ENCODE data around the gene URI1.

DNA sequence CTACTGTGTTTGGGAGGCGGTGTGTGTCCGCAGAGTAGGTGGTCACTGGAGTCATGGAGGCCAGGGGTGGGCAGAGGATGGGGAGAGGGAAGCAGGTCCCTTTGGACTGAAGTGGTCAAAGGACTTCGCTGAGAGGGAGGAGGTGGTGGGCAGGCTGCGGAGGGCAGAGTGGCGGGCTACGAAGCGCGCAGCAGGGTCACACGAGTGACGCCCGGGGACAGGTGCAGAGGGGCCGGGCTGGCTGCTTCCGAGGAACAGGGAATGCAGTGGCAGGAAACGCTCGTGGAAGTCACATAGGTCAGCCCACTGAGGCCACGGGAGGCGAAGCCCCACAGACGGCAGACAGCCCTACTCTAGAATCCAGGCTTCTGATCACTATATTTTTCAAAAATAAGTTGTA, 111.5 kb downstream of the URI1 start:
- TF ChIP-seq, protein P1, sequence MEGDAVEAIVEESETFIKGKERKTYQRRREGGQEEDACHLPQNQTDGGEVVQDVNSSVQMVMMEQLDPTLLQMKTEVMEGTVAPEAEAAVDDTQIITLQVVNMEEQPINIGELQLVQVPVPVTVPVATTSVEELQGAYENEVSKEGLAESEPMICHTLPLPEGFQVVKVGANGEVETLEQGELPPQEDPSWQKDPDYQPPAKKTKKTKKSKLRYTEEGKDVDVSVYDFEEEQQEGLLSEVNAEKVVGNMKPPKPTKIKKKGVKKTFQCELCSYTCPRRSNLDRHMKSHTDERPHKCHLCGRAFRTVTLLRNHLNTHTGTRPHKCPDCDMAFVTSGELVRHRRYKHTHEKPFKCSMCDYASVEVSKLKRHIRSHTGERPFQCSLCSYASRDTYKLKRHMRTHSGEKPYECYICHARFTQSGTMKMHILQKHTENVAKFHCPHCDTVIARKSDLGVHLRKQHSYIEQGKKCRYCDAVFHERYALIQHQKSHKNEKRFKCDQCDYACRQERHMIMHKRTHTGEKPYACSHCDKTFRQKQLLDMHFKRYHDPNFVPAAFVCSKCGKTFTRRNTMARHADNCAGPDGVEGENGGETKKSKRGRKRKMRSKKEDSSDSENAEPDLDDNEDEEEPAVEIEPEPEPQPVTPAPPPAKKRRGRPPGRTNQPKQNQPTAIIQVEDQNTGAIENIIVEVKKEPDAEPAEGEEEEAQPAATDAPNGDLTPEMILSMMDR (IDR thresholded peaks at IDR 0.05), result no peak
- TF ChIP-seq POLR2AphosphoS5 (IDR thresholded peaks at IDR 0.05; ENCODE audit: low read depth, low read length) (no peak), TCF7L2 (IDR thresholded peaks at IDR 0.05; ENCODE audit: low read depth, low read length) (no peak), SIN3A (IDR thresholded peaks at IDR 0.05; ENCODE audit: borderline replicate concordance, insufficient read depth, low read depth, low read length) (no peak)
- TF ChIP-seq, protein P2, sequence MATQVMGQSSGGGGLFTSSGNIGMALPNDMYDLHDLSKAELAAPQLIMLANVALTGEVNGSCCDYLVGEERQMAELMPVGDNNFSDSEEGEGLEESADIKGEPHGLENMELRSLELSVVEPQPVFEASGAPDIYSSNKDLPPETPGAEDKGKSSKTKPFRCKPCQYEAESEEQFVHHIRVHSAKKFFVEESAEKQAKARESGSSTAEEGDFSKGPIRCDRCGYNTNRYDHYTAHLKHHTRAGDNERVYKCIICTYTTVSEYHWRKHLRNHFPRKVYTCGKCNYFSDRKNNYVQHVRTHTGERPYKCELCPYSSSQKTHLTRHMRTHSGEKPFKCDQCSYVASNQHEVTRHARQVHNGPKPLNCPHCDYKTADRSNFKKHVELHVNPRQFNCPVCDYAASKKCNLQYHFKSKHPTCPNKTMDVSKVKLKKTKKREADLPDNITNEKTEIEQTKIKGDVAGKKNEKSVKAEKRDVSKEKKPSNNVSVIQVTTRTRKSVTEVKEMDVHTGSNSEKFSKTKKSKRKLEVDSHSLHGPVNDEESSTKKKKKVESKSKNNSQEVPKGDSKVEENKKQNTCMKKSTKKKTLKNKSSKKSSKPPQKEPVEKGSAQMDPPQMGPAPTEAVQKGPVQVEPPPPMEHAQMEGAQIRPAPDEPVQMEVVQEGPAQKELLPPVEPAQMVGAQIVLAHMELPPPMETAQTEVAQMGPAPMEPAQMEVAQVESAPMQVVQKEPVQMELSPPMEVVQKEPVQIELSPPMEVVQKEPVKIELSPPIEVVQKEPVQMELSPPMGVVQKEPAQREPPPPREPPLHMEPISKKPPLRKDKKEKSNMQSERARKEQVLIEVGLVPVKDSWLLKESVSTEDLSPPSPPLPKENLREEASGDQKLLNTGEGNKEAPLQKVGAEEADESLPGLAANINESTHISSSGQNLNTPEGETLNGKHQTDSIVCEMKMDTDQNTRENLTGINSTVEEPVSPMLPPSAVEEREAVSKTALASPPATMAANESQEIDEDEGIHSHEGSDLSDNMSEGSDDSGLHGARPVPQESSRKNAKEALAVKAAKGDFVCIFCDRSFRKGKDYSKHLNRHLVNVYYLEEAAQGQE (IDR thresholded peaks at IDR 0.05; ENCODE audit: insufficient read depth in 1 of 2, low read depth in 2 of 2, low read length in 1 of 2), result no peak
